Lower lobe of right lung (tissue), 2 donors: ENCODE results near the gene PDCD2L. TPM values are rescaled to one million over a fixed set of nuclear protein-coding genes. Genes with fewer than 3 reads are reported as not detected.
"Not testable (repeated sequence)": the region's sequence is repeated elsewhere in the genome, so short reads cannot be mapped to it uniquely, and the experiment has no call there.

ENCODE experiments used
- ATAC-seq, 2 donors: fragments of 200-7000 bp; cut with Tn5 transposase; one replicate each; pipeline ENCODE4 v1.9.1; 2020 to 2022; ENCODE audit warnings: mild to moderate bottlenecking in 2 of 2, moderate library complexity in 2 of 2
- DNase-seq: peaks from one replicate; pipeline ENCODE4 v3.0.0-alpha.2; 2020
- H3K27ac ChIP-seq: fragments of 200-600 bp; one replicate; pipeline ENCODE4 v1.8.0; 2022
- H3K27me3 ChIP-seq: fragments of 200-600 bp; one replicate; pipeline ENCODE4 v1.8.0; 2022; ENCODE audit warnings: low read depth
- H3K36me3 ChIP-seq: fragments of 200-600 bp; one replicate; pipeline ENCODE4 v1.8.0; 2022; ENCODE audit warnings: mild to moderate bottlenecking
- H3K4me1 ChIP-seq: fragments of 200-600 bp; one replicate; pipeline ENCODE4 v1.8.0; 2022
- H3K4me3 ChIP-seq: fragments of 200-600 bp; one replicate; pipeline ENCODE4 v1.8.0; 2022; ENCODE audit warnings: mild to moderate bottlenecking
- H3K9me3 ChIP-seq: fragments of 200-600 bp; one replicate; pipeline ENCODE4 v1.8.0; 2022
- CTCF ChIP-seq: fragments of 200-600 bp; IDR thresholded peaks from one replicate; pipeline ENCODE4 v1.8.0; 2022; ENCODE audit warnings: antibody characterized with exemption, mild to moderate bottlenecking
- intact Hi-C: fragments of 100-400 bp; cut with DNase I; formaldehyde crosslinking; loops from one replicate; pipeline ENCODE4 v1.11.0; 2022
- total RNA-seq: library from RNA; stranded (reverse); fragmentation: NEBNext Ultra II Directional; extraction: Animal tissue kit (Norgen Biotek cat#: 25700); gene quantifications from one replicate; pipeline ENCODE4 v1.2.1, GENCODE V29; 2021
- donor health status: DM: no; HTN: yes; CAD: no; lungs with severe emphysema.

PDCD2L gene
- total RNA-seq, 1 donor from 2014 or later = 8.7 TPM

- Histone ChIP-seq H3K4me3 (no peak overlapping the region), H3K36me3 (peaks cover 76% of the 10 kb centered on the region), H3K9me3 (no peaks in the 10 kb centered on the region), H3K27me3 (no peaks in the 10 kb centered on the region), H3K27ac (no peak overlapping the region), H3K4me1 (no peaks in the 10 kb centered on the region)
- DNase-seq (no peak), ATAC-seq (no peak)
- TF ChIP-seq CTCF = no peak
- intact Hi-C loops = no loop called here
These were observed 6.3 kb upstream of the PDCD2L start for GRCh38 chr19:34397853-34398252.

GRCh38 chr19:34399886-34400285 lies 4.3 kb upstream of the PDCD2L start:
- Histone ChIP-seq H3K4me3 (no peak overlapping the region), H3K27me3 (no peaks in the 10 kb centered on the region), H3K9me3 (no peaks in the 10 kb centered on the region), H3K36me3 (peaks cover 55% of the 10 kb centered on the region), H3K27ac (no peak overlapping the region), H3K4me1 (peaks cover 8% of the 10 kb centered on the region)
- intact Hi-C loops = no loop called here
- TF ChIP-seq CTCF = no peak
- ATAC-seq (no peak), DNase-seq (no peak)

GRCh38 chr19:34400844-34401243 lies 3.4 kb upstream of the PDCD2L start:
- H3K27ac ChIP-seq, H3K9me3 ChIP-seq, H3K4me3 ChIP-seq, intact Hi-C loops, H3K27me3 ChIP-seq, ATAC-seq: not testable (repeated sequence)
- Histone ChIP-seq H3K36me3 (peaks cover 47% of the 10 kb centered on the region), H3K4me1 (peaks cover 12% of the 10 kb centered on the region)
- DNase-seq = peak; percentile 1

- Histone ChIP-seq H3K36me3 (peaks cover 34% of the 10 kb centered on the region), H3K4me3 (no peak overlapping the region), H3K27me3 (no peaks in the 10 kb centered on the region), H3K9me3 (no peaks in the 10 kb centered on the region), H3K27ac (no peak overlapping the region), H3K4me1 (peaks cover 12% of the 10 kb centered on the region)
- no peak for ATAC-seq
- no peak for TF ChIP-seq CTCF
- DNase-seq = peak; percentile 13
- intact Hi-C loops = no loop called here
These were observed 2.1 kb upstream of the PDCD2L start for GRCh38 chr19:34402074-34402600.

GRCh38 chr19:34403784-34404108 lies 453 bp upstream of the PDCD2L start:
- Histone ChIP-seq H3K36me3 (peaks cover 20% of the 10 kb centered on the region), H3K9me3 (no peaks in the 10 kb centered on the region), H3K27ac (peak overlapping the region; percentile 75), H3K27me3 (no peaks in the 10 kb centered on the region), H3K4me3 (peak overlapping the region; percentile 97), H3K4me1 (peaks cover 12% of the 10 kb centered on the region)
- ATAC-seq (no peak), DNase-seq (no peak)
- no peak for TF ChIP-seq CTCF
- intact Hi-C loops = no loop called here

- Histone ChIP-seq H3K27ac (no peak overlapping the region), H3K9me3 (no peaks in the 10 kb centered on the region), H3K36me3 (peaks cover 17% of the 10 kb centered on the region), H3K27me3 (no peaks in the 10 kb centered on the region), H3K4me1 (peaks cover 12% of the 10 kb centered on the region), H3K4me3 (no peak overlapping the region)
- no peak for TF ChIP-seq CTCF
- intact Hi-C loops = no loop called here
- no peak for ATAC-seq
- DNase-seq = peak; percentile 20
These were observed 1.9 kb downstream of the PDCD2L start for GRCh38 chr19:34405892-34406660.
